Lower leg skin (tissue), 3 donors: ENCODE measurements around the gene SALL2.

Experiments used
- POLR2A ChIP-seq, 2 donors: fragments of 450-650 bp; IDR thresholded peaks; one replicate each; pipeline ENCODE4 v1.6.1; 2016 to 2017; ENCODE audit warnings: antibody characterized with exemption in 2 of 2, mild to moderate bottlenecking in 1 of 2, moderate library complexity in 1 of 2
- TF ChIP-seq, protein P1 (sequence below), 3 donors: fragments of 450-650 bp; IDR thresholded peaks; one replicate each; pipeline ENCODE4 v1.5.1; 2016; ENCODE audit warnings: antibody characterized with exemption in 3 of 3, mild to moderate bottlenecking in 3 of 3, moderate library complexity in 2 of 3

DNA sequence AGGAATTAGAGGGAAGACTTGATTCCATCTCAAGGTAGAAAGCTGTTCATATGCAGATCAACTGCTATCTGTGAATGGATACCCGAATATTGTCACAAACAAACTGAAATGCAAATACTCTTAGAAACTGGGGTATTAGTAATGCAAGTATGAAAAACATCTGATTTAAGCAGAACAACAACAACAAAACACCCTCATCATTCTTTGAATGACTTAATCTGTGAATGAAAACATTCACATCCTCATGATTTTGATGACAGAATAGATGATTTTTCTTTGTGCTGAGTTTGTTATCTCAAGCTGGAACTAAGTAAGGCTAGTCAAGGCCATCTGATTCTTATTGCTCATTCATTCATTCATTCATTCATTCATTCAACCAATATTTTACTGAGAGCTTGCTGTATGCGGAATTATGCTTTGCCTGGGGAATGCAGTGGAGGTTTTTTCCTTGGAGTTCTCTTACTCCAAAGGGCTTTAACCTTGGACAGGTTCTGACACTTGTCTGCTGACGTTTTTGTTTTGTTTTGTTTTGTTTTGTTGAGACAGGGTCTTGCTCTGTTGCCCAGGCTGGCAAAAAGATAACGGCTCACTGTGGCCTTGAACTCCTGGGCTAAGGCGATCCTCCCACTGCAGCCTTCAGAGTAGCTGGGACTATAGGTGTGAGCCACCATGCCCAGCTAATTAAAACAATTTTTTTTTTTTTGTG is 30.4 kb upstream of the SALL2 start:
- TF ChIP-seq, protein P1, sequence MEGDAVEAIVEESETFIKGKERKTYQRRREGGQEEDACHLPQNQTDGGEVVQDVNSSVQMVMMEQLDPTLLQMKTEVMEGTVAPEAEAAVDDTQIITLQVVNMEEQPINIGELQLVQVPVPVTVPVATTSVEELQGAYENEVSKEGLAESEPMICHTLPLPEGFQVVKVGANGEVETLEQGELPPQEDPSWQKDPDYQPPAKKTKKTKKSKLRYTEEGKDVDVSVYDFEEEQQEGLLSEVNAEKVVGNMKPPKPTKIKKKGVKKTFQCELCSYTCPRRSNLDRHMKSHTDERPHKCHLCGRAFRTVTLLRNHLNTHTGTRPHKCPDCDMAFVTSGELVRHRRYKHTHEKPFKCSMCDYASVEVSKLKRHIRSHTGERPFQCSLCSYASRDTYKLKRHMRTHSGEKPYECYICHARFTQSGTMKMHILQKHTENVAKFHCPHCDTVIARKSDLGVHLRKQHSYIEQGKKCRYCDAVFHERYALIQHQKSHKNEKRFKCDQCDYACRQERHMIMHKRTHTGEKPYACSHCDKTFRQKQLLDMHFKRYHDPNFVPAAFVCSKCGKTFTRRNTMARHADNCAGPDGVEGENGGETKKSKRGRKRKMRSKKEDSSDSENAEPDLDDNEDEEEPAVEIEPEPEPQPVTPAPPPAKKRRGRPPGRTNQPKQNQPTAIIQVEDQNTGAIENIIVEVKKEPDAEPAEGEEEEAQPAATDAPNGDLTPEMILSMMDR (IDR thresholded peaks at IDR 0.05), result no peak
- no peak for TF ChIP-seq POLR2A (IDR thresholded peaks at IDR 0.05)
